CD14-positive monocyte (primary cell): ENCODE measurements around the gene ADAMTS13. TPM values are rescaled to one million over a fixed set of nuclear protein-coding genes. Genes with fewer than 3 reads are reported as not detected.

Experiments
- DNase-seq, 3 donors: peaks; one replicate each; pipeline ENCODE4 v3.0.0-alpha.2; 2011 to 2022
- H2AFZ ChIP-seq: 2 replicates; pipeline ENCODE4 v1.6.0; 2012; ENCODE audit warnings: mild to moderate bottlenecking, low read depth, low read length, inconsistent platforms; ENCODE audit not compliant: insufficient read depth, poor library complexity, severe bottlenecking
- H3K27ac ChIP-seq, 2 donors: 1 replicate in 1 of 2; 2 replicates in 1 of 2; pipeline ENCODE4 v1.5.1; 2012 to 2013; ENCODE audit warnings: low read length in 2 of 2, control low read depth in 1 of 2, inconsistent platforms in 1 of 2, low read depth in 1 of 2, mild to moderate bottlenecking in 1 of 2
- H3K27me3 ChIP-seq, 2 donors: one replicate each; pipeline versions ENCODE4 v1.6.0 to v1.6.1; 2011 to 2013; ENCODE audit warnings: low read length in 2 of 2; ENCODE audit not compliant: control insufficient read depth in 2 of 2, insufficient read depth in 2 of 2
- H3K36me3 ChIP-seq, 2 donors: replicated peaks in 1 of 2; 1 replicate in 1 of 2; 2 replicates in 1 of 2; pipeline versions ENCODE4 v1.5.1 to v1.6.1; 2012 to 2013; ENCODE audit warnings: low read length in 2 of 2, control low read depth in 1 of 2, inconsistent platforms in 1 of 2, mild to moderate bottlenecking in 1 of 2; ENCODE audit not compliant: insufficient read depth in 2 of 2, control insufficient read depth in 1 of 2
- H3K4me1 ChIP-seq, 2 donors: 1 replicate in 1 of 2; 2 replicates in 1 of 2; pipeline versions ENCODE4 v1.5.1 to v1.6.1; 2012 to 2013; ENCODE audit warnings: low read length in 2 of 2, control low read depth in 1 of 2, inconsistent platforms in 1 of 2, mild to moderate bottlenecking in 1 of 2, moderate library complexity in 1 of 2; ENCODE audit not compliant: insufficient read depth in 2 of 2, control insufficient read depth in 1 of 2
- H3K4me2 ChIP-seq: replicated peaks from 2 replicates; pipeline ENCODE3; 2012; ENCODE audit warnings: low read length, moderate library complexity, mild to moderate bottlenecking; ENCODE audit not compliant: poor library complexity, severe bottlenecking; ENCODE audit errors: extremely low read depth
- H3K4me3 ChIP-seq, 3 experiments: fragments of 200-600 bp in 1 of 3; sonication (generic) in 1 of 3; replicated peaks in 1 of 3; 1 replicate in 2 of 3; 2 replicates in 1 of 3; pipeline ENCODE4 v1.5.1; 2011 to 2013; ENCODE audit warnings: low read length in 3 of 3, mild to moderate bottlenecking in 3 of 3, control low read depth in 2 of 3, low read depth in 2 of 3, inconsistent platforms in 1 of 3, moderate library complexity in 1 of 3
- H3K79me2 ChIP-seq: 2 replicates; pipeline ENCODE4 v1.6.0; 2012; ENCODE audit warnings: mild to moderate bottlenecking, control low read depth, inconsistent platforms, low read length, moderate library complexity; ENCODE audit not compliant: insufficient read depth
- H3K9ac ChIP-seq: 2 replicates; pipeline ENCODE4 v1.6.0; 2017; ENCODE audit warnings: low read length, mild to moderate bottlenecking; ENCODE audit not compliant: insufficient read depth, poor library complexity, severe bottlenecking
- H3K9me3 ChIP-seq, 2 donors: replicated peaks in 1 of 2; 1 replicate in 1 of 2; 2 replicates in 1 of 2; pipeline versions ENCODE4 v1.5.1 to v1.6.1; 2012 to 2013; ENCODE audit warnings: low read length in 2 of 2, control low read depth in 1 of 2; ENCODE audit not compliant: control insufficient read depth in 1 of 2, insufficient read depth in 1 of 2
- H4K20me1 ChIP-seq: 2 replicates; pipeline ENCODE4 v1.6.0; 2012; ENCODE audit warnings: mild to moderate bottlenecking, low read length, control low read depth, moderate library complexity; ENCODE audit not compliant: insufficient read depth
- H3K27ac Mint-ChIP-seq, 7 donors: one replicate each; pipeline ENCODE4 v1.8.0; 2020; ENCODE audit warnings: mild to moderate bottlenecking in 7 of 7, mixed read lengths in 7 of 7, moderate library complexity in 6 of 7, inconsistent platforms in 2 of 7
- H3K27me3 Mint-ChIP-seq, 3 donors: one replicate each; pipeline ENCODE4 v1.8.0; 2021 to 2022; ENCODE audit warnings: low read depth in 3 of 3, mild to moderate bottlenecking in 3 of 3, mixed read lengths in 3 of 3, moderate library complexity in 3 of 3, inconsistent platforms in 1 of 3
- H3K36me3 Mint-ChIP-seq, 2 donors: one replicate each; pipeline ENCODE4 v1.8.0; 2020; ENCODE audit warnings: mixed read lengths in 2 of 2, inconsistent platforms in 1 of 2, mild to moderate bottlenecking in 1 of 2
- H3K4me1 Mint-ChIP-seq: one replicate; pipeline ENCODE4 v1.8.0; 2020; ENCODE audit warnings: mild to moderate bottlenecking, mixed read lengths
- H3K4me3 Mint-ChIP-seq, 2 donors: one replicate each; pipeline ENCODE4 v1.8.0; 2020; ENCODE audit warnings: mild to moderate bottlenecking in 2 of 2, mixed read lengths in 2 of 2, moderate library complexity in 1 of 2
- H3K9me3 Mint-ChIP-seq, 7 donors: one replicate each; pipeline ENCODE4 v1.8.0; 2020 to 2022; ENCODE audit warnings: mixed read lengths in 7 of 7, mild to moderate bottlenecking in 6 of 7, moderate library complexity in 6 of 7, inconsistent platforms in 2 of 7
- CTCF ChIP-seq: fragments of 200-600 bp; IDR thresholded peaks from one replicate; pipeline ENCODE4 v1.8.0; 2022; ENCODE audit warnings: antibody characterized with exemption, mild to moderate bottlenecking
- WGBS: methylation state at CpG from one replicate; pipeline ENCODE4 v1.1.5; 2013; ENCODE audit warnings: missing lambda C conversion rate; ENCODE audit not compliant: insufficient coverage; 5-methylcytosine and 5-hydroxymethylcytosine counted together
- intact Hi-C, 2 donors: fragments of 100-400 bp; cut with micrococcal nuclease; formaldehyde crosslinking; loops; one replicate each; pipeline versions ENCODE4 v1.15.0 to v1.15.1; 2023
- polyA plus RNA-seq, 3 donors: library from polyadenylated mRNA; depleted of rRNA in 1 of 3; unstranded in 2 of 3; stranded (reverse) in 1 of 3; fragments of 300-500 nt in 2 of 3; fragments of >200 nt in 1 of 3; fragmentation: Illumina TruSeq in 2 of 3; gene quantifications; 1 replicate in 2 of 3; 2 replicates in 1 of 3; pipeline ENCODE4 v1.2.3, GENCODE V29; 2012 to 2021

ADAMTS13 gene
- polyA plus RNA-seq, 3 donors, result 0.77 TPM; not detected in 2

- no peak overlapping the region for H3K27ac Mint-ChIP-seq
- Histone ChIP-seq H3K4me3 (no peak overlapping the region), H4K20me1 (no peaks in the 10 kb centered on the region), H3K4me1 (peaks cover 6 to 8% of the 10 kb centered on the region in 2 donors), H3K9me3 (no peaks in the 10 kb centered on the region), H3K27me3 (no peaks in the 10 kb centered on the region), H3K9ac (no peak overlapping the region), H3K79me2 (no peaks in the 10 kb centered on the region), H3K27ac (no peak overlapping the region), H2AFZ (no peak overlapping the region), H3K4me2 (no peak overlapping the region), H3K36me3 (no peaks in the 10 kb centered on the region)
- H3K4me3 Mint-ChIP-seq, result no peak overlapping the region
- TF ChIP-seq CTCF, result no peak
- WGBS, result 92% methylated on average over 8 of the region's 8 CpGs
- H3K9me3 Mint-ChIP-seq, result peaks cover 0 to 3% (median 0%) of the 10 kb centered on the region in 7 donors
- H3K36me3 Mint-ChIP-seq, result no peaks in the 10 kb centered on the region
- intact Hi-C loops, result loop anchor here (2.0 to 10.0 kb wide), 3 partner anchors 81 to 463 kb away; no protein-coding TSS in a partner anchor
- peaks cover 12 to 22% (median 18%) of the 10 kb centered on the region in 3 donors for H3K27me3 Mint-ChIP-seq
- no peak for DNase-seq
- peaks cover 5% of the 10 kb centered on the region for H3K4me1 Mint-ChIP-seq
Observed at GRCh38 chr9:133487331-133487725, 65.2 kb downstream of the ADAMTS13 start.

- H3K4me1 Mint-ChIP-seq, result peaks cover 5% of the 10 kb centered on the region
- WGBS, result 91% methylated on average over 17 of the region's 18 CpGs
Observed at GRCh38 chr9:133488686-133489252, 66.6 kb downstream of the ADAMTS13 start.

More at GRCh38 chr9:133488686-133489252, 66.6 kb downstream of the ADAMTS13 start:
- no peaks in the 10 kb centered on the region for H4K20me1 ChIP-seq
- Mint-ChIP-seq H3K27ac (no peak overlapping the region), H3K9me3 (peaks cover 0 to under 1% (median 0%) of the 10 kb centered on the region in 7 donors), H3K36me3 (no peaks in the 10 kb centered on the region), H3K4me3 (no peak overlapping the region), H3K27me3 (peaks cover 5 to 13% (median 7%) of the 10 kb centered on the region in 3 donors)
- intact Hi-C loops, result loop anchor here in 1 of 2 donors (10.0 kb wide), 1 partner anchor 464 kb away; no protein-coding TSS in a partner anchor
- TF ChIP-seq CTCF, result no peak
- H3K27ac ChIP-seq, result no peak overlapping the region
- no peaks in the 10 kb centered on the region for H3K36me3 ChIP-seq
- no peaks in the 10 kb centered on the region for H3K79me2 ChIP-seq
- H3K27me3 ChIP-seq, result no peaks in the 10 kb centered on the region
- no peak overlapping the region for H2AFZ ChIP-seq
- H3K4me1 ChIP-seq, result peaks cover 6 to 8% of the 10 kb centered on the region in 2 donors
- H3K9ac ChIP-seq, result no peak overlapping the region
- no peak overlapping the region for H3K4me3 ChIP-seq
- no peak overlapping the region for H3K4me2 ChIP-seq
- H3K9me3 ChIP-seq, result no peaks in the 10 kb centered on the region
- no peak for DNase-seq
